ENCODE data around the gene CCDC157.

DNA sequence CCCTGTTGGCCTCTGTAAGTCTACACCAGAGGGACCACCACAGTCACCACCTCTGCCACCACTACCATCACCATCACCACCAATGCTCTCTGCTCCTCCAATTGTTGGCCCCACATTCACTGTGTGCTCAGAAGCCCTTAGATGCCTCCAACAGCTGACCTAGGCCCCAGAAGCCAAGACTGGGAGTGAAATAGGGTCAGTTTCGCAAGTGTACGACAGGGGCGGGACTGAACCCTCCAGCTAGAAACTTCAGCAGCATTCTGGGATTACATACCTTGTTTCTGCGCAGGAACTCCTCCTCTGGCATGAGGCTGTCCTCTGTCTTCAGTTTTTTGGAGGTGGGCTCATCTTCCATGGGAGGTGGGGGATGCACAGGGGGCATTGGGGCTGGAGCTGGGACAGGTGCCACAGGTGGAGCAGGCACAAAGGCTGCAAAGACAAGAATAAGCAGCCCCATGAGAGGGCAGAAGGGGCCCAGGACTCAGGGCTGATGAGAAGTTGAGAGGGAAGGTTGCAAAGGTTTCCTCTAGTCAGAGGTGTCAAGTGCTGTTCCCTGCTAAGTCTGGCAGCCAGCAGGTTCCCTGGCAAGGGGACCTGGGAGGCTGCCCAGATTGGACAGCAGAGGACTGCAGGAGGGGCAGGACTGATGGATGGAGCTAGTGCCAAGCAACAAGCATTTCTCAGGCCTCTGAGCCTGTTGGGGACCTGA, 19.9 kb upstream of the CCDC157 start:
- TF ChIP-seq, protein P1, sequence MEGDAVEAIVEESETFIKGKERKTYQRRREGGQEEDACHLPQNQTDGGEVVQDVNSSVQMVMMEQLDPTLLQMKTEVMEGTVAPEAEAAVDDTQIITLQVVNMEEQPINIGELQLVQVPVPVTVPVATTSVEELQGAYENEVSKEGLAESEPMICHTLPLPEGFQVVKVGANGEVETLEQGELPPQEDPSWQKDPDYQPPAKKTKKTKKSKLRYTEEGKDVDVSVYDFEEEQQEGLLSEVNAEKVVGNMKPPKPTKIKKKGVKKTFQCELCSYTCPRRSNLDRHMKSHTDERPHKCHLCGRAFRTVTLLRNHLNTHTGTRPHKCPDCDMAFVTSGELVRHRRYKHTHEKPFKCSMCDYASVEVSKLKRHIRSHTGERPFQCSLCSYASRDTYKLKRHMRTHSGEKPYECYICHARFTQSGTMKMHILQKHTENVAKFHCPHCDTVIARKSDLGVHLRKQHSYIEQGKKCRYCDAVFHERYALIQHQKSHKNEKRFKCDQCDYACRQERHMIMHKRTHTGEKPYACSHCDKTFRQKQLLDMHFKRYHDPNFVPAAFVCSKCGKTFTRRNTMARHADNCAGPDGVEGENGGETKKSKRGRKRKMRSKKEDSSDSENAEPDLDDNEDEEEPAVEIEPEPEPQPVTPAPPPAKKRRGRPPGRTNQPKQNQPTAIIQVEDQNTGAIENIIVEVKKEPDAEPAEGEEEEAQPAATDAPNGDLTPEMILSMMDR (IDR thresholded peaks at IDR 0.05): no peak
- TF ChIP-seq POLR2A (IDR thresholded peaks at IDR 0.05): no peak
